ENCODE results near the gene AMBRA1.
"Not testable (repeated sequence)": the region's sequence is repeated elsewhere in the genome, so short reads cannot be mapped to it uniquely, and the experiment has no call there.

AMBRA1 gene

GRCh38 chr11:46612326-46612725 lies 18.5 kb upstream of the AMBRA1 start:
- no peak for DNase-seq (ENCODE audit: low read depth)

GRCh38 chr11:46611526-46612304 lies 17.9 kb upstream of the AMBRA1 start:
- DNase-seq (ENCODE audit: low read depth), result no peak

GRCh38 chr11:46609386-46609785 lies 15.6 kb upstream of the AMBRA1 start:
- DNase-seq (ENCODE audit: low read depth), result no peak

GRCh38 chr11:46607516-46607915 lies 13.7 kb upstream of the AMBRA1 start:
- DNase-seq (ENCODE audit: low read depth), result no peak

GRCh38 chr11:46604796-46605195 lies 11.0 kb upstream of the AMBRA1 start:
- no peak for DNase-seq (ENCODE audit: low read depth)

GRCh38 chr11:46603704-46604308 lies 10.0 kb upstream of the AMBRA1 start:
- DNase-seq (ENCODE audit: low read depth), result no peak

GRCh38 chr11:46601129-46601528 lies 7.3 kb upstream of the AMBRA1 start:
- DNase-seq (ENCODE audit: low read depth), result no peak

- no peak for DNase-seq (ENCODE audit: low read depth)
Measured at GRCh38 chr11:46600194-46600960, 6.6 kb upstream of the AMBRA1 start.

- no peak for DNase-seq (ENCODE audit: low read depth)
Measured at GRCh38 chr11:46599340-46600193, 5.7 kb upstream of the AMBRA1 start.

- DNase-seq (ENCODE audit: low read depth), result no peak
Measured at GRCh38 chr11:46597609-46598219, 3.9 kb upstream of the AMBRA1 start.

- no peak for DNase-seq (ENCODE audit: low read depth)
Measured at GRCh38 chr11:46597155-46597554, 3.3 kb upstream of the AMBRA1 start.

GRCh38 chr11:46594785-46595184 lies 962 bp upstream of the AMBRA1 start:
- no peak for DNase-seq (ENCODE audit: low read depth)

GRCh38 chr11:46594374-46594700 lies 514 bp upstream of the AMBRA1 start:
- DNase-seq (ENCODE audit: low read depth), result no peak

- DNase-seq (ENCODE audit: low read depth), result no peak
Measured at GRCh38 chr11:46590740-46591605, 2.9 kb downstream of the AMBRA1 start.

GRCh38 chr11:46588915-46589314 lies 4.9 kb downstream of the AMBRA1 start:
- no peak for DNase-seq (ENCODE audit: low read depth)

- DNase-seq (ENCODE audit: low read depth), result no peak
Measured at GRCh38 chr11:46588131-46588530, 5.7 kb downstream of the AMBRA1 start.

- not testable (repeated sequence) for DNase-seq (ENCODE audit: low read depth)
Measured at GRCh38 chr11:46583513-46583912, 10.3 kb downstream of the AMBRA1 start.

- no peak for DNase-seq (ENCODE audit: low read depth)
Measured at GRCh38 chr11:46582588-46582987, 11.2 kb downstream of the AMBRA1 start.

- no peak for DNase-seq (ENCODE audit: low read depth)
Measured at GRCh38 chr11:46577058-46577457, 16.8 kb downstream of the AMBRA1 start.

- DNase-seq (ENCODE audit: low read depth), result no peak
Measured at GRCh38 chr11:46574656-46575055, 19.2 kb downstream of the AMBRA1 start.

Measured in activated T-cell treated with anti-CD3 and anti-CD28 coated beads for 48 hours (primary cell).